Choroid plexus epithelial cell (primary cell): Measurements from ENCODE around the gene FGFR2.

Source experiments
- DNase-seq: peaks from one replicate; pipeline ENCODE4 v3.0.0-alpha.2; 2010; ENCODE audit warnings: low read depth
- H3K4me3 ChIP-seq: 2 replicates; pipeline ENCODE4 v1.5.1; 2011; ENCODE audit warnings: low read depth, mild to moderate bottlenecking, control low read depth, low read length, moderate library complexity
- TF ChIP-seq, protein P1 (sequence below): conservative IDR thresholded peaks from 2 replicates; pipeline ENCODE4 v1.5.1; 2011; ENCODE audit warnings: low read depth, mild to moderate bottlenecking, control low read depth, inconsistent platforms, low read length, moderate library complexity

FGFR2 gene

DNA sequence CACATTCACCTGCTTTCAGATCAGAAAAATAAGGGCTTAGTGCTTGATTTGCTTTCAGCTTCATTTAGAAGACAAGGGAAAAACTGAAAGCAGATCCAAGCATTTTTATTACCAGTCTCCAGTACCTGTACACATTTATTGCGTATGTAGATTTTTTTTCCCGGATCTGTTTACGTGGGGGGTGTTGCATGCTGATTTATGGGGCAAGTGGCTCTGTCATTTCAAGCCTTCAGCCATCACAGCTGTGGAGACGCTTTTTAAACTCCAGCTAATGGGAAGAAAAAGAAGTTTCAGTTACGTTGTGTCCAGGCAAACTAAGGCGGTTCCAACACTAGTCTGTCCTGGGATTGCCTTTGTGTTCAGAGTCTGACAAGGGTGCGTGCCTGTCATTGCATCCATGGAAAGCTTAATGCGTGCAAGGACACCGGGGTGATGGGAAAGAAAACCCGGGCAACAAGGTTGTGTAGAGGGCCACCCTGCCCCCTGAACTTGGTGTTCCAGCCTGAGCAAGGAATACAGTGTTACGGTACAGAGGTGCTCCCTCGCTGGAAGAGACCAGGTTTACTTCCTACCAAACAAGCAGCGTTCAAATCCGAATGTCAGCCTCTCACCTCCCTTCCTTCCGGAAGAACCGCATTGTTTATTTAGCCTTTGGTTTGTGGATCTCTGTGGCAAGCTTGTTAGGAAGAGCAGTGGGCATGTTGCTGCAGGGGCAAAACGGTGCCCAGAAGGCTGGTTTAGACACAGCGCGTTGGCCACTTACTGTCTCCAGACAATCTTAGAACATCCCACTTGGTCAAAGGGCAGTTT, 128.2 kb downstream of the FGFR2 start:
- no peak for DNase-seq
- TF ChIP-seq, protein P1, sequence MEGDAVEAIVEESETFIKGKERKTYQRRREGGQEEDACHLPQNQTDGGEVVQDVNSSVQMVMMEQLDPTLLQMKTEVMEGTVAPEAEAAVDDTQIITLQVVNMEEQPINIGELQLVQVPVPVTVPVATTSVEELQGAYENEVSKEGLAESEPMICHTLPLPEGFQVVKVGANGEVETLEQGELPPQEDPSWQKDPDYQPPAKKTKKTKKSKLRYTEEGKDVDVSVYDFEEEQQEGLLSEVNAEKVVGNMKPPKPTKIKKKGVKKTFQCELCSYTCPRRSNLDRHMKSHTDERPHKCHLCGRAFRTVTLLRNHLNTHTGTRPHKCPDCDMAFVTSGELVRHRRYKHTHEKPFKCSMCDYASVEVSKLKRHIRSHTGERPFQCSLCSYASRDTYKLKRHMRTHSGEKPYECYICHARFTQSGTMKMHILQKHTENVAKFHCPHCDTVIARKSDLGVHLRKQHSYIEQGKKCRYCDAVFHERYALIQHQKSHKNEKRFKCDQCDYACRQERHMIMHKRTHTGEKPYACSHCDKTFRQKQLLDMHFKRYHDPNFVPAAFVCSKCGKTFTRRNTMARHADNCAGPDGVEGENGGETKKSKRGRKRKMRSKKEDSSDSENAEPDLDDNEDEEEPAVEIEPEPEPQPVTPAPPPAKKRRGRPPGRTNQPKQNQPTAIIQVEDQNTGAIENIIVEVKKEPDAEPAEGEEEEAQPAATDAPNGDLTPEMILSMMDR: no peak
- no peak overlapping the region for H3K4me3 ChIP-seq

DNA sequence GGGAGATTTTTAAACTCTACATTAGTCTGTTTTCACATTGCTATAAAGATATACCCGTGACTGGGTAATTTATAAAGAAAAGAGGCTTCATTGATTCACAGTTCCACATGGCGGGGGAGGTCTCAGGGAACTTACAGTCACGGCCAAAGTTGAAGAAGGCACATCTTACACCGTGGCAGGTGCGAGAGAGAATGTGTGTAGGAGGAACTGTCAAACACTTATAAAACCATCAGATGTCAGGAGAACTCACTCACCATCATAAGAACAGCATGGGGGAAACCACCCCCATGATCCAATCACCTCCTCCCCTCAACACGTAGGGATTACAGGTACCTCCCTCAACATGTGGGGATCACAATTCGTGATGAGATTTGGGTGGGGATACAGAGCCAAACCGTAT, 129.5 kb downstream of the FGFR2 start:
- no peak overlapping the region for H3K4me3 ChIP-seq
- TF ChIP-seq, protein P1: no peak
- DNase-seq: no peak

DNA sequence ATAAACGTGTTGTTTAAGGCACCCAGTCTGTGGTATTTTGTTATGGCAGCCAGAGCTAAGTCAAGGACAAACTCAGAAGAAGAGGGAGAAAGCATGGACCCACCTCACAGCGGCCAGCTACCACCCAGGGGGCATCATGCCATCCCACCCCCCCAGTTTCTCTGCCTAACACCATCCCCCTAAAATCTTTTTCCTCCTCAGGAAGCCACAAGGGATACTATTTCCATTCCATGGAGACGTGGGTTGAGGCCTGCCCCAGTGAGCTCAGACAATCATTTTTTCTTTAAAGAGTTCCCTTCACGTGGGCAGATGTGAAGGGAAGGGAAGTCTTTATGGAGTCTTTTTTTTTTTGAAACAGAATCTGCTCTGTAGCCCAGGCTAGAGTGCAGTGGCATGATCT, 131.8 kb downstream of the FGFR2 start:
- TF ChIP-seq, protein P1: no peak
- H3K4me3 ChIP-seq: no peak overlapping the region
- DNase-seq: no peak

DNA sequence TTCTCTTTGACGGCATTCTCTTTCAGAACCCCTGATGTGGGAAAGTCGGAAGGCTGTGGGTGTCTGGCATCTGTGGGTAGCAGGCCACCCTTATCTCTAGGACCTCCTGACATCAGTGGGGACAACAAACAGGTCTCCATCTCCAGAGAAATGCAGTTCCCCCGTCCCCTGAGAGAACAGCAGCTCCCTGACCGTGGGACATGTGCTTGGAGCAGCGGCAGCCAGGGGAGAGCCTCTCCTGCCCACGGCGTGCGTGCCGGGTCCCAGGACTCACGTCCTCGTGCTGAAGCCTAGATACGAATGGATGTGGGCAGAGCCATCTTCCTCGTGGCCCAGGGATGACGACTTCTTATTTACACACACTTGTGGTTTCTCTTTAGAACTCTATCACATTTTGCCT, 133.0 kb downstream of the FGFR2 start:
- H3K4me3 ChIP-seq: no peak overlapping the region
- no peak for DNase-seq
- TF ChIP-seq, protein P1: no peak

DNA sequence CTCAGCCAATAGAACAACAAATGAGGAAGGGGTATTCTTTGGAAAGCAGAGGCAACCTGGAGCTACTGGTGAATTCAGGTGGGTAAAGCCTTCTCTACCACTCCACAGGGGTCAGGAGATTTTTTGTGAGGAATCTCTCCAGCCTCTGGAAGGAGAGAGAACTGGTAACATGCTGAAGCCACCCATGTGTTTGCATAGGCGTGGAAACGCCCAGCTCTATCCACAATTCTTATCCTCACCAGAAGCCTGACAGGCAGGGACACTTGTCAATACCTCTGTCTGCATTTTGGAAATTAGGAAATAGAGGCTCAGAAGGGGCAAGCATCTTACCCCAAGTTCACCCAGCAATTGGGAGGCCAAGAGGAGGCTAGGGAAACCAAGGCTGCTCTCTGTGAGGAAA, 133.7 kb downstream of the FGFR2 start:
- TF ChIP-seq, protein P1: no peak
- H3K4me3 ChIP-seq: no peak overlapping the region
- no peak for DNase-seq

DNA sequence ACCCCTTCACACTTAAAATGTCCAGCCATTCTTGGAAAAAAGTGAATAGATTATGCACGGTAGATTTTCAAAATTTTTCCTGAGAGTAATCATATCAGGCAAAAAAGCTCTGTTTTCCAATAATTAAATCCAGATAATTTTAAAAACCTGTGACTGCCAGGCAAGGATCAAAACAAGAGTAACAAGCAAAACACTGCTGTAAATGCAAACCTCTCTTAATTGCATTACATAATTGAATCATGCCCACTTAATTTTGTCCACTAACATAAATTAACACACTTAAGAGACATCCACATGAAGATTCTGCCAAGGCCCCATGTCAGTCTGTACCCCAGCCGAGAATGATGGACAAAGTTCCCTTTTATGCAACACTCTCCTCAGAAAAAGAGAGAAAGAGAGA, 135.3 kb downstream of the FGFR2 start:
- no peak for DNase-seq
- H3K4me3 ChIP-seq: no peak overlapping the region
- TF ChIP-seq, protein P1: no peak

DNA sequence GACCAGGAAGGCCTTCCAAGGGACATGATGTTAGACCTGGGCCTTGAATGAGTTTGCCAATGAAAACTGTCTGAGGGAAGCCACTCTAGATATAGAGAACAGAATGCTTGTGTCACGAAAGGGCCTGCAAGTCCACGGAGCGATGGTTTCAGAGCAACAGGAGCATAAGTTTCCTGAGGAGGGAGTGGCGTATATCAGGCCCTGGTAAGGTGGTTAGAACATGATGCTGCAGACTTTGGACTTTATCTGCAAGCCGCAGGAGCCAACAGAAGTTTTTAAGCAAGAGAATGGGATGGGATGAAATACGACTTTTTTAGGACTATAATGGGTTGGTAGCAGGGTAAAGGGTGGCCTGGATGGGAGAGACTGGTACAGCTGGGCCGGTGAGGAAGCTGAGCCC, 136.0 kb downstream of the FGFR2 start:
- no peak for DNase-seq
- TF ChIP-seq, protein P1: no peak
- H3K4me3 ChIP-seq: no peak overlapping the region
